IPS-NIHi11 (cell line): ENCODE data around the gene FAF1.
"Not testable (repeated sequence)": the region's sequence is repeated elsewhere in the genome, so short reads cannot be mapped to it uniquely, and the experiment has no call there.

Experiments
- DNase-seq: peaks from one replicate; pipeline ENCODE4 v3.0.0; 2012; ENCODE audit warnings: mixed read lengths, low spot score

The FAF1 gene

DNA sequence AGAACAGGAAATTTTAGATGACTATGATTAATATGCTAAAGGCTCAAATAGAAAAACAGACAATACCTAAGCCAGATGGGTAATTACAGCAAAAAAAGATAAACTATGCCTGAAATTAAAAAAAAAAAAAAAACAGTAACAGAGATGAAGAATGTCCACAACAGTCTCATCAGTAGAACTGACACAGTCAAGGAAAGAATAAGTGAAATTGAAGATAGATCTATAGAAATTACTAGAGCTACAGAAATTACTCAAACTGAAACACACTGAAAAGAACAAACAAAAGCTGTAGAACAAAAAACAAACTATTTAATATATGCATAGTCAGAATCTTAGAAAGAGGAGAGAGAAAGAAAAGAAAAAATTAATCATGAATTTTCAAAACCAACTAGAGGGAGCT is 112.8 kb downstream of the FAF1 start:
- no peak for DNase-seq

DNA sequence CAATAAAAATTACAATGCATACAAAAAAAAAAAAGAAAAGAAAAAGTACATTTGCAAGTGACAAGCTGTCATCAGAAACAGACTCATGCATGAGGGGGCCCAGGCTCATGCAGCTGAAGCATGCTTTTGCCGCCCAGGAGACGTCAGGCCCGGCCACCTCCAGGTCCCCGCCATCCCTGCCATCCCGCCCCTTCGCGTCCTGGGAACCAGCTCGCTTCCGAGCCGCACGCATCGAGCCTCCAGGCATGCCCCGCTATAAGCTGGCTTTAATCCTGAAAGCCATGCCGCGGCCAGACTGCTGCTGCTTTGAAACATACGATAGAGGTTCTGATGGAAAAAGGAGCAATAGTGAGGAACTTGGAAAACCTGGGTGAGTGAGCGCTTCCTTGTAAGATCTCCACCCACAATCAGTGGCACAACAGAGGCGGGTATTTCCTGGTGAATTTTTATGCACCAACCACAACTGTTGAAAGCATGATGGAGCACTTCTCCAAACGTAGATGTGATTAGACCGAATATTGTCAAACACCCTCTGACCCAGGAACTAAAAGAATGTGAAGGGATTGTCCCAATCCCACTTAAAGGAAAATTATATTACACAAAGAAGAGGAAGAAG is 113.7 kb downstream of the FAF1 start:
- no peak for DNase-seq

DNA sequence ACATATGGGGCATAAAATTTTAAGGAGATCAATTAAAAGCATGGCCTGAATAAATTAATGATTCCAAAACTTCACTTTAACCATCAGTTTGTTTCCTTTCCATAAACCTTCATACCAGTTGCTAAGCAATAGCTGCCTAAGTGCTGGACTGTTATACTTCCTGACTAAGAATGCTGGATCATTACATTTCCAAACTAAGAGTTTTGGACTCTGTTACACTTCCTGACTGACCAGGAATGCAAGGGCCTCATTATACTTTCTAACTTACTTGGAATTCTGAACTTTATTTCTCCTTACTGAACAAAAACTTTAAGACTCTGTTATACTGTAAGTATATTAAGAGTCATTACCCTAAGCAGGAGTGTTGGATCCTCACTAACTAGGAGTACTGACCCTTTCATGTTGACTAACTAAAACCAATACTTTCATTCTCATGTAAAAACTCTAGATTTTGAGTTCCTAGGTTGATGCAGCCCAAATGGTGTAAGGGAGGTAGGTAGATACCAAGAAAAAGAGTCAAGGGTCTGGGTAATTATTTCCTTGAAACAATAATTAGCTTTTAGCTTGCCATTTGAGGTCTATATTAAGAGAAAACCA is 118.2 kb downstream of the FAF1 start:
- no peak for DNase-seq

DNA sequence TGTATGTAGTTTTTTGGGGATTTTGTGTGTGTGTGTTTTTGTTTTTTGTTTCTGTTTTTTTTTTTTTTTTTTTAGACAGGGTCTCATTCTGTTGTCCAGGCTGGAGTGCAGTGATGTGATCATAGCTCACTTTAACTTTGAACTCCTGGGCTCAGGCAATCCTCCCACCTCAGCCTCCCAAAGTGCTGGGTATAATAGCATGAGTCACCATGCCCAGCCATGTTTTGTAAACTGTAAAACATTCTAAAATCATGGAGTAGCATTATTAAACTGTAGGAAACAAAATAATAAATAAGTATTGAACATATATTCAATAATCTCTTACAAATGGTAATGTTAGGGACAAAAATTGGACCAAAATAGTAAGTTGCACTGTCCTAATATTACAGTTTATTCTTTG is 124.0 kb downstream of the FAF1 start:
- DNase-seq = no peak

DNA sequence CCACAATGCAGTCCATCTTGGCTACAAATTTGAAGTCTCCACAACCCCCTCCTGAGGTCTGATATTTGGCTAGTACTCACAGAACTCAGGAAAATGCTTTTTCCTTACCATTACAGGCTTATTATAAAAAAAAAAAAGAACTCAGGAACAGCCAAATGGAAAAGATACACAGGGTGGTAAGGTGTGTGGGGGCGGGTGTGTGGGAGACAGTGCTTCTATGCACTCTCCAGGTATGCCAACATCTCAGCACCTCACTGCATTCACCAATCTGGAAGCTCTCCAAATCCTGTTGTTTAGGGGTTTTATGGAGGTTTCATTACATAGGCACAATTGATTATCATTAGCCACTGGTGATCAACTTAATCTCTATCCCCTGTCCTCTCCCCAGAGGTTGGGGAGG is 126.9 kb downstream of the FAF1 start:
- no peak for DNase-seq

DNA sequence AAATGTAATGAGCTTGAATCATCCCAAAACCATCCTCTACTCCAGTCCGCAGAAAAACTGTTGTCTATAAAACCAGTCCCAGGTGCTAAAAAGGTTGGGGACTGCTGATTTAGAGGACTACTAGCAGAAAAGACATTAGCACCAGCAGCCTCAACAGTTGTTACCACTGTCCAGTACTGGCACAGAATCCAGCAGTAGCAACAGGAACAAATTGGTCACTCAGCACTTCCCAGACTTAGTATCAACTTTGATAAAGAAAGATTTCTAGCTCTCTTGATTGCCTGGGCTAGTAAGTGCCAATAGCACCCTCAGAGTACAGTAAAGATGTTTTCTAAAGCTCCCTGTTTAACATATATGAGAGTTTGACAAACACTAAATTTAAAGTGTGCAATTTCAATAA is 127.9 kb downstream of the FAF1 start:
- no peak for DNase-seq

DNA sequence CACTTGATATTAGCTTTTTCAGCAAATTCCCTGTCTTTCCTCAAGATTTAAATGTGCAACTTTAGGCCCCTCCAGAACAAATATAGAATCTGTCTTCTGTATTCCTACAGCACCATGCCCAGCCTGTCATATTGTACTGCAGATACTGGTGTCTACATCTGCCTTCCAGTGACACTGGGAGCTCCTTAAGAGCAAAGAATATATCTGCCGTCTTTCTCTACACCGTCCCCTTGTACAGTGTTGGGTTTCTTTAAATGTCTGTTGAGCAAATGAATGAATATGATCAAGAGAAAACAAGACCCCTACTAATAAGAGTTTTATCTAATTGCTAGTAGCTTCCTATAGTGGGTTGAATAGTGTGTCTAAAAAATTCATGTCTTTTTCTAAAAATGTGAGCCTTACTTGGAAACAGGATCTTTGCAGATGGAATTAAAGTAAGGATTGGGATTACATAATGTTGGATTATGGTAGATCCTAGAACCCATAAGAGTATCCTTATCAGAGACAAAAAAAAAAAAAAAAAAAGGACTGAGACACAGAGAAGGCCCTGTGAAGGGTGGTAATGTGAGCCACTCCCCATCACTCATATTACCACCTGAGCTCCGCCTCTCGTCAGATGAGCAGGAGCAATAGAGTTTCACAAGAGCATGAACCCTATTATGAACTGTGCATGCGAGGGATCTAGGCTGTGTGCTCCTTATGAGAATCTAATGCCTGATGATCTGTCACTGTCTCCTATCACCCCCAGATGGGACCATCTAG is 128.6 kb downstream of the FAF1 start:
- DNase-seq = no peak

DNA sequence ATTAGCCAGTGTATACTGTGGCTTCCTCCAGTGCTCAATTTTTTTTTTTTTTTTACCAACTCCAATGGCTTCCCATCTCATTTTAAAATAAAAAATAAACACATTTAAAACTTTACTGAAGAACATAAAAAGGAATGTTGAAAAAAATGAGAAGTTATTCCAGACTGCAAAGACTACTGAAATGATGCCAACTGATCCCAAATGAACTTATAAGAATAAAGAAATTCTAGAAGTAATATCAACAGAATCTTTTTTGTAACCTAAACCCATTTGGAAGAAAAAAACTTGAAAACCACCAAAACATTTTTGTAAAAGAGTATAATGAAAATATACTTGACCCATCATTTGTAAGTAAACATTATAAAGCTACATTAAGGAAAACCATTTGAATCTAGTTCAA is 129.4 kb downstream of the FAF1 start:
- no peak for DNase-seq

DNA sequence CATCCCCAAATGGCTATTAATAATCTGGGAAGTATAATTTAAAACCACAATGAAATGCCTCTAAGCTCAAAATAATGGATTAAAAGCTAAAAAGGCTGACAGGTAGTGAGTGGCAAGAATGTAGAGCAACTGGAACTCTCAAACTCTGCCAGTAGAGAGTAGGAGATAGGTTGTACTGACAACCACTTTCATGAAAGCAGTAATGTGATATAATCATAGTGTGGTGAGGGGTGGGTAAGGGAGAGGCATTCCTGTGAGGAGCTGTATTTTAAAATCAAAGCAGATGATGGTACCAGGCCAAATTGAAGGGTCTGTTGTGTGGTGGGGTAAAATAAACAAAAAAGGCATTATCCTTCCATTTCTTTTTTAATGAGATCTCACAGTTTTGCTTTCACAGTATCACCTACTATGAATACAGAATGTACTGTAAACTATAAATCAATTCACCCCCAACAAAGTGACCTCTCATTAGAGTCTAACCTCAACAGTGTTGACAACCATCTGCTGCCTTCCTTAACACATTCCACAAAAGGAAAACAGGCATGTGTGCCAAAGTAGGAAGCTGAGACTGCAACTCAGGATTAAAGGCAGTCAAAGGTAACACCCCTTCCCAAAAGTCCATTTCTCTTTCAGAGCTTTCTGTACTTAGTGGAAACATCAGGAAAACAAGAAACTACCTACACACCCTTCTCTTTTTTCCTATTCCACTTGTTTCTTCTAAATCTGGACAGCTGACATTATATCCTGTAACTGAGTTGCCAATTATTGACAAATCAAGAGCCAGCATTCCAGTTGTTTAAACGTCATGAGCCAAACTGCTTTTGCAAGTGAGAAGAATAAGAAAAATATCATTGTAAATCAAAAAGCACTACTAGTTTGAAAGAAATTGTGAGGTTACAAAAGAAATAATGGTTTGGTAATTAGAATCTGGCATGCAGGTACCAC is 130.8 kb downstream of the FAF1 start:
- no peak for DNase-seq

DNA sequence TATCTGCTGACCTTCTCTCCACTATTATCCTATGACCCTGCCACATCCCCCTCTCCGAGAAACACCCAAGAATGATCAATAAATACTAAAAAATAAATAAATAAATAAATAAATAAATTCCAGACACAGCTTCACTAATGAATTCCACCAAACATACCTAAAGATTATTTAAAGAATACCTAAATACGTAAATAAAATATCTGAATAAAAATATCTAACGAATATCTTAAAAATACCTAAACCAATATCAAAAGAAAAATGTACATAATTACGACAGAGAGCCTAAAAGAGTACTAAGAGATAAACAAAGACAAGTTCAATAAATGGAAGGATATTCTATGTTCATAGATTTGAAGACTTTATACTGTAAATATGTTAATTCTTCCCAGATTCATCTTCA is 132.5 kb downstream of the FAF1 start:
- no peak for DNase-seq

DNA sequence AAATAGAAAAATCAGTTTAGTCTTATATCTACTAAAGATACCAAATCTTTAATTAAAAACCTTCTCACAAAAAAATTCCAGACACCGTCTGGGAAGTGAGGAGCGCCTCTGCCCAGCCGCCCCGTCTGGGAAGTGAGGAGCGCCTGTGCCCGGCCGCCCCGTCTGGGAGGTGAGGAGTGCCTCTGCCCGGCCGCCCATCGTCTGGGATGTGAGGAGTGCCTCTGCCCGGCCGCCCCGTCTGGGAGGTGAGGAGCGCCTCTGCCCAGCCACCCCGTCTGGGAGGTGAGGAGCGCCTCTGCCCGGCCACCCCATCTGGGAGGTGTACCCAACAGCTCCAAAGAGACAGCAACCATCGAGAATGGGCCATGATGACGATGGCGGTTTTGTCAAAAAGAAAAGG is 133.3 kb downstream of the FAF1 start:
- DNase-seq = not testable (repeated sequence)

DNA sequence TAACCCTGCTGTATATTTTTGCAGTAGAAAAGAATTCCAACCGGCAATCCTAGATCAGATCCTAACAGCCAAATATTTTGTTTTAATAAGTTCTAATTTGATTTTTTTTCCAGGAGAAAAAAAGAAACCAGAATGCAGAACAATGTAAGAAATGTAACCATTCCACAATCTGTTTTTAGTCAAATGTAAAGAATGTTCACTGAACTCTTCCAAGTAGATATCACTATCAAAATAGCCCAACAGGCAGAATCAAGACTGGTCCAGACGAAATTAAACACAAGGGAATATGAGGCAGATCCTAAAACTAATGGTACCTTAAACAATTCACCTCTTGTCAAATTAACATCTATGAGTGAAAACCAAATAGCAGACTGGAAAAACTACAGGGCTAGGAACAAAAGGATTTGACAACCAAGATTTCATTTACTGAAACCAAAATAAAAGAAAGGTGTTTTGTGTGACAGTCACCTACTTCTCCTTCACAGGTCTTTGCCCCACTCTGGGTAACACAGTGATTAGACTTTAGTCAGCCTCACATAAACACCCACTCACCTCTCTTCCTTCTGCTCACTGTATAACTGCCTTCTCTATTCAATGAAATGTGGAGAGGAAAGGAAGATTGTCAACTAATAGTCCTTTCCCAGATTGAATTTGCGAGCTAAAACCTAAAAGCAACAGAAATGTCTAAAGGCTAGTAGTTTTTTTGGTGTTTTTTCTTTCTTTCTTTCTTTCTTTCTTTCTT is 137.9 kb downstream of the FAF1 start:
- DNase-seq = no peak

DNA sequence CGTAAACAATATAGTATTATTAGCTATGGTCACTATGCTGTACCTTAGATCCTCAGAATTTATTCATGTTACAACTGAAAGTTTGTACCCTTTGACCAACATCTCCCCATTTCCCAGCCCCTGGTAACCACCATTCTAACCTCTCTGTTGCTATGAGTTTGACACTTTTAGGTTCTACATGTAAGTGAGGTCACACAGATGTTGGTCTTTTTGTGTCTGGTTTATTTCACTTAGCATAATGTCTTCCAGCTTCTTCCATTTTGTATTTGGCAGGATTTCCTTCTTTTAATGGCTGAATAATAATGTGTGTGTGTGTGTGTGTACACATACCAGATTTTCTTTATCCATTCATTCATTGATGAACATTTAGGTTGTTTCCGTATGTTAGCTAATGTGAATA is 139.5 kb downstream of the FAF1 start:
- no peak for DNase-seq

DNA sequence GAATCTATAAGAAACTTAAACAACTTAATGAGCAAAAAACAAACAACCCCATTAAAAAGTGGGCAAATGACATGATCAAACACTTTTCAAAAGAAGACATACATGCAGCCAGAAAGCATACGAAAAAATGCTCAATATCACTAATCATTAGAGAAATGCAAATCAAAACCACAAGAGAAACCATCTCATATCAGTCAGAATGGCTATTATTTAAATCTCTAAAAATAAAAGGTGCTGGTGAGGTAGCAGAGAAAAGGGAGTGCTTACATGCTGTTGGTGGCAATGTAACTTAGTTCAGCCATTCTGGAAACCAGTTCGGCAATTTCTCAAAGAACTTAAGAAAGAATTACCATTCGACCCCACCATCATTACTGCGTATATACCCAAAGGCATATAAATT is 147.7 kb downstream of the FAF1 start:
- DNase-seq = no peak

DNA sequence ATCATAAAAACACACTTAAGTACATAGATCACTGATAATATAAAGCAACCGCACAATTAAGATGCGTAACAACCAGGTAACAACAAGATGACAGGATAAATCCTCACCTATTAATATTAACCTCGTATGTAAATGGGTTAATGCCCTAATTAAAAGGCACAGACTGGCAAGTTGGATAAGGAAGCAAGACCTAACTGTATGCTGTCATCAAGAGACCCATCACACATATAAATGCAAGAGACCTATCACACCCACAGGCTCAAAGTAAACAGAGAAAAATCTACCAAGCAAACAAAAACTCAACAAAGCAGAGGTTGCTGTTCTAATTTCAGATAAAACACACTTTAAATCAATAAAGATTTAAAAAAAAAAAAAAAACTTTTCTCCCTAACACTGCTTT is 151.8 kb downstream of the FAF1 start:
- DNase-seq = no peak

DNA sequence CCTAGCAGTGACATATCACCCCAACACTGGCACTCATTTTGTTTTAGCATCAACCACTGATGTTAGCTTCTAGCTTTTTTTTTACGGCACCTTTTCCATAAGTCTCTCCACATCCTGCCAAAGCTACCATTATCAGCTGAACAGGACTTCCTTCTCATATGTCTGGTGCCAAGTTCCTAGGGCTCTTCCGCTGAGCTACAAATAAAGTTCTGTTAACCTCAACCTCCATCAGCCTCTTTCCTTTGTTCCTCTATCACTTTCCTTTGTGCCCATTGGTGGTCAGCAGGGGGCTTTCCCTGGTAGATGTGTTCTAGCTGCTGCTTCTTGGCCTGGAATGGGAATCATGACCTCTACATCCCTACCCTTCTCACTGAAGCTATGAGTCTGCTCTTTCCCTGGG is 163.8 kb downstream of the FAF1 start:
- no peak for DNase-seq

DNA sequence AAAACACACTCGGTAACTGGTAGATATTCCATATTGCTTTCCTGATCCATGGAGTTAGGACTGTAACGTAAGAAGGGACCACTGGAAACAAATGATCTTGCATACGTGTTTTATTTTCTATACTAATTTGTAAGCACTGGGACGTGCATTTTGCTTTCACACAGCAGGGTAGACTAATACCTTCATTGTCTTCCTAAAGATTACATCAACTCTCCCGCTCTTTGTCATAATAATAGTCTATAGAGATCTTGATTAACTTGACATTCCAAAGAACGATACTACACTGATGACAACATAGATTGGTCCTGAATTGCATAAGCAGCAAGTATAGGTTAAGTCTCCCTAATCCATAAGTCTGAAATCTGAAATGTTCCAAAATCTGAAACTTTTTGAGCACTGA is 166.5 kb downstream of the FAF1 start:
- no peak for DNase-seq

DNA sequence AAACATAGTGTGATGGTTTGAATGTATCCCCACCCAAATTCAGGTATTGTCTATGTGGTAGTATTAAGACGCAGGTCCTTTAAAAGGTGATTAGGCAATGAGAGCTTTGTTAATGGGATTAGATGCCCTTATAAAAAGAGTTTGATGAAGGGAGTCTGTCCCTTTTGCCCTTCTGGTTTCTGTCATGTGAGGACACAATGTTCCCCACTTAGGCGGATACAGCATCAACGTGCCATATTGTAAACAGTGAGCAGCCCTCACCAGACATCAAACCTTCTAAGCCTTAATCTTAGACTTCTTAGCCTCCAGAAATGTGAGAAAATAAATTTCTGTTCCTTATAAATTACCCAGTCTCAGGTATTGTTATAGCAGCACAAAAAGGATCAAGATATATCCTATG is 172.8 kb downstream of the FAF1 start:
- no peak for DNase-seq

DNA sequence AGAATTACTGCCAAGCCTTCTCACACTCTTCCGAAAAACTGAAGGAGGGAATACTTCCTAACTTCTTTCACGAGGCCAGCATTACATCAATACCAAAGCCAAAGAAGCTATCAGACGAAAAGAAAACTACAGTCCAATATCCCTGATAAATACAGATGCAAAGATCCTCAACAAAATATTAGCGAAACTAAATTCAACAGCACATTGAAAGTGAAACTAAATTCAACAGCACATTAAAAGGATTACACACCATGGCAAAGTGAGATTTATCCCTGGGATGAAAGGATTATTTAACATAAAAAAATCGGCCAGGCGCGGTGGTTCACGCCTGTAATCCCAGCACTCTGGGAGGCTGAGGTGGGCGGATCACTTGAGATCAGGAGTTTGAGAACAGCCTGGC is 176.8 kb downstream of the FAF1 start:
- no peak for DNase-seq

DNA sequence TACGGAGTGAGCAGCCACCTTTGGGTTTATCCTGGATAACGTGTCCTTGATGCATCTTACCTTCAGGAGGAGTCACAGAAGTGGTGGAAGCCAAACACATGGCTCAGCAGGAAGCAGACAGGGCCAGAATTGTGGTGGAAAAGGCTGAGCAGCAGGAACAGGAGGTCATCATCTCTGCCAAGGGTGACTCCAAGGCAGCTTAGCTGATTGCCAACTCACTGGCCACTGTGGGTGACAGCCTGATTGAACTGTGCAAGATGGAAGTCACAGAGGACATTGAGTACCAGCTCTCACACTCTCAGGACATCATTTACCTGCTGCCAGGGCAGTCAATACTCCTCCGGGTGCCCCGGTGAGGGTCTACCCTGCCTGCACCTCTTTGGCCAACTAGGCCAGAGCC is 179.3 kb downstream of the FAF1 start:
- DNase-seq = no peak

DNA sequence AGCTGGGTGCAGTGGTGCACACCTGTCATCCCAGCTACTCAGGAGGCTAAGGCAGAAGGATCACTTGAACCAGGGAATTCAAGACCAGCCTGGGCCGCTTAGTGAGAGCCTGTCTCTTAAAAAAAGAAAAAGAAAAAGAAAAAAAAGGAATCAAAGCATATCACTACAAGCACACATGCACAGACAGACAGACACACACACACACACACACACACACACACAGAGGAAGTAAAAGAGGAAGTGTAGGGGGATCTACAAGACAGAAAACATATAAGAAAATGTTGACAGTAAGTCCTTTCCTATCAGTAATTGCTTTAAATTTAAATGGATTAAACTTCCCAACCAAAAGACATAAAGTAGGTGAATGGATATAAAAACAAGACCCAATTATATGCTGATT is 180.3 kb downstream of the FAF1 start:
- no peak for DNase-seq

DNA sequence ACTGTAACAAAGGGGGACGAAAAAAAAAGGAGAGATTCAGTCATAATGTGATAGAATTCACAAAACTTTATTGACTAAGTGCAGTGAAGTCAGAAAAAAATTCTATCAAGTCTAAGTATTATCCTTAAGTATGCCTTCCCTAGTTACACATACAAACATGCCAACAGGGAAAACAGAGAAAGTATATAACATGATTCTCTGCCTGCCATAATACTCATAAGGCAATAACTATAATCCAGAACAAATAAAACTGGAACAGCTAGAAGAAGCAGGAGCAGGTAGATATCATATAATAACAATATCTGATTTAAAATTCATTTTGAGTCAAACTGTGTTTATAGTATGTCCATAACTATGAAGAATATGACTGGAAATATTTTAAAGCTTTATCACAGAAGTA is 184.3 kb downstream of the FAF1 start:
- DNase-seq = no peak
